GM12878 (cell line): ENCODE measurements around the gene MAD2L1BP. TPM values are rescaled to one million over a fixed set of nuclear protein-coding genes. Genes with fewer than 3 reads are reported as not detected.

Experiments
- ATAC-seq: fragments of 200-7000 bp; cut with Tn5 transposase; 3 replicates; pipeline ENCODE4 v1.9.1; 2020; ENCODE audit warnings: mild to moderate bottlenecking, moderate library complexity
- BruUV-seq: library from RNA; stranded (reverse); fragments of 400-500 nt; replicated peaks from 2 replicates; lab custom pipeline; 2021; lab: Mats Ljungman, UMichigan
- CTCF ChIA-PET: fragments of 300-600 bp; sonication (Branson Sonifier 250); formaldehyde crosslinking; extraction: SDS; loops from one replicate; lab custom pipeline; 2021; ENCODE audit warnings: inconsistent platforms; lab: Yijun Ruan, JAX
- POLR2A ChIA-PET: fragments of 350-600 bp; formaldehyde crosslinking; extraction: SDS; loops from one replicate; lab custom pipeline; 2021; ENCODE audit warnings: inconsistent platforms; lab: Charles Lee
- RAD21 ChIA-PET: fragments of 300-600 bp; sonication (Branson Sonifier 250); formaldehyde crosslinking; loops from one replicate; lab custom pipeline; 2023; ENCODE audit warnings: antibody characterized with exemption; ENCODE audit not compliant: unreplicated experiment; lab: Charles Lee
- SMC1A ChIA-PET: fragments of 300-600 bp; sonication (Branson Sonifier 250); formaldehyde crosslinking; loops from one replicate; lab custom pipeline; 2023; ENCODE audit not compliant: unreplicated experiment, uncharacterized antibody; lab: Charles Lee
- DNase-seq: peaks from one replicate; pipeline ENCODE4 v3.0.0-alpha.2; 2011; ENCODE audit warnings: low read depth, low spot score
- FAIRE-seq: peaks from 3 replicates; lab custom pipeline; 2011; peaks lifted over from hg19 to GRCh38; lab: Jason Lieb, UNC
- H2AFZ ChIP-seq: 2 replicates; pipeline ENCODE4 v1.6.0; 2011; ENCODE audit warnings: low read depth, low read length, control low read depth; ENCODE audit not compliant: control insufficient read depth
- H3K27ac ChIP-seq: 2 replicates; pipeline ENCODE4 v1.5.1; 2011; ENCODE audit warnings: control low read depth; ENCODE audit not compliant: control insufficient read depth, insufficient read depth
- H3K27me3 ChIP-seq, 2 experiments: replicated peaks in 1 of 2; 2 replicates each; pipeline versions ENCODE4 v1.6.0 to v1.6.1; 2011; ENCODE audit warnings: low read length in 1 of 2; ENCODE audit not compliant: control insufficient read depth in 2 of 2, insufficient read depth in 2 of 2
- H3K36me3 ChIP-seq, 2 experiments: 2 replicates each; pipeline ENCODE4 v1.5.1; 2011; ENCODE audit warnings: low read length in 1 of 2; ENCODE audit not compliant: control insufficient read depth in 2 of 2, insufficient read depth in 2 of 2
- H3K4me1 ChIP-seq: 2 replicates; pipeline ENCODE4 v1.6.1; 2011; ENCODE audit warnings: mild to moderate bottlenecking, low read length, moderate library complexity, mixed read lengths; ENCODE audit not compliant: control insufficient read depth, insufficient read depth
- H3K4me2 ChIP-seq: 2 replicates; pipeline ENCODE4 v1.6.0; 2011; ENCODE audit warnings: control low read depth; ENCODE audit not compliant: control insufficient read depth, insufficient read depth
- H3K4me3 ChIP-seq: fragments of 200-600 bp; sonication (generic); 2 replicates; pipeline ENCODE4 v1.5.1; 2016
- H3K79me2 ChIP-seq: 2 replicates; pipeline ENCODE4 v1.6.0; 2011; ENCODE audit warnings: low read length; ENCODE audit not compliant: control insufficient read depth, insufficient read depth
- H3K9ac ChIP-seq: 2 replicates; pipeline ENCODE4 v1.8.0; 2011; ENCODE audit warnings: low read length, control low read depth, mixed read lengths; ENCODE audit not compliant: control insufficient read depth, insufficient read depth
- H3K9me3 ChIP-seq: replicated peaks from 3 replicates; pipeline ENCODE4 v1.5.1; 2011; ENCODE audit warnings: mild to moderate bottlenecking, low read length; ENCODE audit not compliant: control insufficient read depth, insufficient read depth
- H4K20me1 ChIP-seq: 2 replicates; pipeline ENCODE4 v1.6.0; 2011; ENCODE audit not compliant: control insufficient read depth, insufficient read depth
- EZH2 ChIP-seq: IDR thresholded peaks from 2 replicates; pipeline ENCODE4 v1.6.1; 2012; ENCODE audit warnings: low read depth, mild to moderate bottlenecking, control low read depth, inconsistent platforms, low read length, borderline replicate concordance; ENCODE audit not compliant: control insufficient read depth
- POLR2A ChIP-seq: IDR thresholded peaks from 2 replicates; pipeline ENCODE4 v1.6.1; 2011; ENCODE audit warnings: low read depth, mild to moderate bottlenecking, low read length
- RAD21 ChIP-seq: IDR thresholded peaks from 2 replicates; pipeline ENCODE4 v1.6.1; 2011; ENCODE audit warnings: mild to moderate bottlenecking, low read depth, low read length, moderate library complexity; ENCODE audit not compliant: insufficient read depth
- WGBS: methylation state at CpG from one replicate; pipeline ENCODE4 v1.1.6; 2016; ENCODE audit warnings: low lambda C conversion rate; ENCODE audit not compliant: insufficient replicate concordance, insufficient coverage; ENCODE audit errors: missing lambda C conversion rate; 5-methylcytosine and 5-hydroxymethylcytosine counted together
- in situ Hi-C: fragments of 300-500 bp; cut with MboI; formaldehyde crosslinking; loops from 9 replicates; pipeline ENCODE4 v1.14.3; 2018; ENCODE audit warnings: mixed read lengths
- intact Hi-C: fragments of 100-400 bp; cut with micrococcal nuclease; formaldehyde crosslinking; loops from one replicate; pipeline ENCODE4 v1.14.2; 2022; ENCODE audit not compliant: unreplicated experiment
- polyA plus RNA-seq, 11 experiments: library from polyadenylated mRNA; depleted of rRNA in 4 of 11; unstranded in 6 of 11; stranded (reverse) in 5 of 11; fragments of >200 nt; fragmentation: Nextera tagmentation in 4 of 11; fragmentation: Illumina TruSeq in 1 of 11; extraction: Ambion mirVana in 4 of 11; extraction: Trizol in 1 of 11; gene quantifications; 1 replicate in 1 of 11; 2 replicates in 10 of 11; pipeline versions ENCODE4 v1.2.1 to v1.2.3, GENCODE V29; 2011 to 2016; ENCODE audit warnings: inconsistent platforms in 2 of 11, missing spikeins in 2 of 11, low read depth in 1 of 11
- total RNA-seq, 4 experiments: library from RNA; depleted of rRNA in 3 of 4; stranded (reverse); fragments of >200 nt in 3 of 4; fragmentation: Illumina TruSeq in 1 of 4; extraction: Trizol in 1 of 4; gene quantifications; 2 replicates each; pipeline versions ENCODE4 v1.2.1 to v1.2.3, GENCODE V29; 2013 to 2021

MAD2L1BP gene
- total and polyA plus RNA-seq, 10 of the 15 experiments (the other 5 are each of a cell fraction or from before 2014, with no cell fraction given): 39.2 to 155 (median 60.3) TPM

GRCh38 chr6:43669050-43669921 lies 33.6 kb downstream of the MAD2L1BP start:
- no peak for DNase-seq
- Histone ChIP-seq H2AFZ (no peak overlapping the region), H3K4me1 (peaks cover 34% of the 10 kb centered on the region), H3K79me2 (no peaks in the 10 kb centered on the region), H3K4me3 (no peak overlapping the region), H3K27ac (peak overlapping the region; percentile 69), H3K36me3 (peaks cover 8 to 26% of the 10 kb centered on the region in 2 experiments), H3K27me3 (no peaks in the 10 kb centered on the region), H4K20me1 (no peaks in the 10 kb centered on the region), H3K9ac (no peak overlapping the region), H3K4me2 (no peak overlapping the region), H3K9me3 (no peaks in the 10 kb centered on the region)
- TF ChIP-seq RAD21: no peak
- TF ChIP-seq EZH2: no peak
- TF ChIP-seq POLR2A: peak; percentile 34; the same call in 1 of the 2 replicates
- in situ Hi-C loops: loop anchor here (5.0 kb wide), 1 partner anchor 408 kb away; no protein-coding TSS in a partner anchor
- RAD21 ChIA-PET: interaction anchor here (1.0 to 7.8 kb wide), 5 partner anchors 34 to 411 kb away, joined by 3 to 79 read pairs (median 5); partner anchors contain the start of gene VEGFA
- ATAC-seq: no peak
- 77% methylated on average over 15 of the region's 15 CpGs for WGBS
- POLR2A ChIA-PET: interaction anchor here (1.2 to 1.5 kb wide), 2 partner anchors 19 to 22 kb away, joined by 3 read pairs; partner anchors contain the start of gene MRPS18A
- no peak for FAIRE-seq
- CTCF ChIA-PET: interaction anchor here (0.5 to 7.6 kb wide), 19 partner anchors 9 to 410 kb away, joined by 3 to 50 read pairs (median 6); partner anchors contain the start of genes VEGFA and XPO5
- SMC1A ChIA-PET: interaction anchor here (1.0 to 2.6 kb wide), 6 partner anchors 23 to 105 kb away, joined by 3 to 12 read pairs (median 3); no protein-coding TSS in a partner anchor
- intact Hi-C loops: loop anchor here (5.0 kb wide), 1 partner anchor 333 kb away; no protein-coding TSS in a partner anchor
- BruUV-seq: no TSS peak
